Liver (tissue), 9 donors: ENCODE measurements around the gene HDAC10. TPM values are rescaled to one million over a fixed set of nuclear protein-coding genes. Genes with fewer than 3 reads are reported as not detected.

Experiments
- DNase-seq: peaks from one replicate; pipeline ENCODE4 v3.0.0-alpha.2; 2017; ENCODE audit warnings: low spot score
- H3K27ac ChIP-seq, 2 donors: one replicate each; pipeline ENCODE4 v1.7.0; 2013; ENCODE audit warnings: inconsistent platforms in 2 of 2, low read length in 2 of 2, control low read depth in 1 of 2, low read depth in 1 of 2, mild to moderate bottlenecking in 1 of 2
- H3K27me3 ChIP-seq, 4 donors: one replicate each; pipeline versions ENCODE4 v1.6.1 to v1.7.0; 2013; ENCODE audit warnings: low read length in 3 of 4, inconsistent platforms in 1 of 4, mild to moderate bottlenecking in 1 of 4, moderate library complexity in 1 of 4; ENCODE audit not compliant: control insufficient read depth in 4 of 4, insufficient read depth in 4 of 4
- H3K36me3 ChIP-seq, 4 donors: one replicate each; pipeline versions ENCODE4 v1.6.1 to v1.7.0; 2013; ENCODE audit warnings: low read length in 3 of 4, mild to moderate bottlenecking in 3 of 4, low read depth in 1 of 4, moderate library complexity in 1 of 4; ENCODE audit not compliant: control insufficient read depth in 4 of 4, insufficient read depth in 3 of 4
- H3K4me1 ChIP-seq, 4 donors: one replicate each; pipeline versions ENCODE4 v1.6.1 to v1.7.0; 2013; ENCODE audit warnings: low read length in 3 of 4, mild to moderate bottlenecking in 3 of 4, moderate library complexity in 1 of 4; ENCODE audit not compliant: control insufficient read depth in 4 of 4, insufficient read depth in 4 of 4
- H3K4me3 ChIP-seq, 3 donors: one replicate each; pipeline versions ENCODE4 v1.6.1 to v1.7.0; 2013; ENCODE audit warnings: low read length in 3 of 3, control low read depth in 1 of 3, low read depth in 1 of 3, mild to moderate bottlenecking in 1 of 3
- H3K9ac ChIP-seq, 2 donors: one replicate each; pipeline ENCODE4 v1.7.0; 2013; ENCODE audit warnings: low read length in 2 of 2, mild to moderate bottlenecking in 2 of 2, moderate library complexity in 2 of 2, control low read depth in 1 of 2, low read depth in 1 of 2
- H3K9me3 ChIP-seq, 4 donors: one replicate each; pipeline versions ENCODE4 v1.6.1 to v1.7.0; 2013; ENCODE audit warnings: low read length in 3 of 4; ENCODE audit not compliant: control insufficient read depth in 4 of 4
- ATF3 ChIP-seq: IDR thresholded peaks from 2 replicates; pipeline ENCODE4 v1.6.1; 2016; ENCODE audit warnings: antibody characterized with exemption
- CTCF ChIP-seq: fragments of 150-350 bp; IDR thresholded peaks from 2 replicates; pipeline ENCODE4 v1.5.1; 2017; ENCODE audit warnings: improper control_type of control experiment, low read depth, low read length; ENCODE audit not compliant: missing input control
- FOXA1 ChIP-seq: IDR thresholded peaks from 2 replicates; pipeline ENCODE4 v1.6.1; 2016; ENCODE audit warnings: antibody characterized with exemption
- FOXA2 ChIP-seq: IDR thresholded peaks from 2 replicates; pipeline ENCODE4 v1.6.1; 2016; ENCODE audit warnings: antibody characterized with exemption
- GABPA ChIP-seq, 2 donors: IDR thresholded peaks in 1 of 2; conservative IDR thresholded peaks in 1 of 2; 2 replicates each; pipeline ENCODE4 v1.6.1; 2016; ENCODE audit warnings: antibody characterized with exemption in 2 of 2, mild to moderate bottlenecking in 1 of 2, moderate library complexity in 1 of 2
- HNF4A ChIP-seq, 2 donors: conservative IDR thresholded peaks; 2 replicates each; pipeline ENCODE4 v1.6.1; 2016; ENCODE audit warnings: antibody characterized with exemption in 2 of 2, mild to moderate bottlenecking in 2 of 2
- HNF4G ChIP-seq: IDR thresholded peaks from 2 replicates; pipeline ENCODE4 v1.6.1; 2016; ENCODE audit warnings: antibody characterized with exemption
- JUND ChIP-seq, 2 donors: IDR thresholded peaks; 2 replicates each; pipeline ENCODE4 v1.6.1; 2016; ENCODE audit warnings: antibody characterized with exemption in 2 of 2
- MAX ChIP-seq: IDR thresholded peaks from 2 replicates; pipeline ENCODE4 v1.6.1; 2016; ENCODE audit warnings: antibody characterized with exemption
- NR2F2 ChIP-seq: IDR thresholded peaks from 2 replicates; pipeline ENCODE4 v1.6.1; 2016; ENCODE audit warnings: antibody characterized with exemption
- REST ChIP-seq: IDR thresholded peaks from 2 replicates; pipeline ENCODE4 v1.6.1; 2016; ENCODE audit warnings: antibody characterized with exemption, mild to moderate bottlenecking
- SP1 ChIP-seq: IDR thresholded peaks from 2 replicates; pipeline ENCODE4 v1.6.1; 2018; ENCODE audit warnings: antibody characterized with exemption, mild to moderate bottlenecking
- YY1 ChIP-seq: IDR thresholded peaks from 2 replicates; pipeline ENCODE4 v1.6.1; 2016; ENCODE audit warnings: antibody characterized with exemption, mild to moderate bottlenecking
- ZBTB33 ChIP-seq: IDR thresholded peaks from 2 replicates; pipeline ENCODE4 v1.6.1; 2016; ENCODE audit warnings: antibody characterized with exemption
- WGBS: extraction: QIAGEN DNeasy Blood & Tissue Kit; methylation state at CpG from one replicate; pipeline ENCODE4 v1.1.7; 2013; 5-methylcytosine and 5-hydroxymethylcytosine counted together
- polyA plus RNA-seq, 2 donors: library from polyadenylated mRNA; stranded (reverse) in 1 of 2; unstranded in 1 of 2; fragments of 200-250 nt in 1 of 2; fragments of >200 nt in 1 of 2; fragmentation: Nextera tagmentation in 1 of 2; extraction: Ambion mirVana in 1 of 2; gene quantifications; one replicate each; pipeline versions ENCODE4 v1.2.1 to v1.2.3, GENCODE V29; 2013 to 2015
- total RNA-seq, 2 donors: library from RNA; depleted of rRNA; stranded (reverse); fragments of >200 nt; gene quantifications; one replicate each; pipeline ENCODE4 v1.2.3, GENCODE V29; 2014
- donor health status: healthy.
- donor health status: healthy.
- donor health status: healthy.
- donor health status: healthy.
- donor health status: healthy.

The HDAC10 gene
- total and polyA plus RNA-seq, 4 donors: 6.2 to 18.2 (median 13.6) TPM

GRCh38 chr22:50289151-50289941 is 38.3 kb upstream of the HDAC10 start (continued):
- TF ChIP-seq CTCF: no peak

GRCh38 chr22:50287731-50288130 is 36.7 kb upstream of the HDAC10 start:
- H3K27me3 ChIP-seq: no peaks in the 10 kb centered on the region
- H3K27ac ChIP-seq: no peak overlapping the region
- no peak for TF ChIP-seq HNF4G
- TF ChIP-seq FOXA2: no peak
- TF ChIP-seq SP1: no peak
- no peak for TF ChIP-seq GABPA (IDR thresholded peaks at IDR 0.05 in 1 of 2, conservative IDR thresholded peaks at IDR 0.05 in 1 of 2)
- no peak for TF ChIP-seq MAX
- TF ChIP-seq ATF3: no peak
- H3K4me1 ChIP-seq: peaks cover 5 to 14% (median 6%) of the 10 kb centered on the region in 4 donors
- no peak for DNase-seq
- no peak overlapping the region for H3K4me3 ChIP-seq
- no peak overlapping the region for H3K9ac ChIP-seq
- H3K9me3 ChIP-seq: no peaks in the 10 kb centered on the region
- WGBS: 96% methylated on average over 31 of the region's 31 CpGs
- H3K36me3 ChIP-seq: peaks cover 14 to 60% (median 27%) of the 10 kb centered on the region in 4 donors

GRCh38 chr22:50286701-50287318 is 35.7 kb upstream of the HDAC10 start:
- Histone ChIP-seq H3K4me1 (peaks cover 0 to 8% (median 0%) of the 10 kb centered on the region in 4 donors), H3K27ac (no peak overlapping the region), H3K9me3 (no peaks in the 10 kb centered on the region), H3K9ac (no peak overlapping the region), H3K4me3 (no peak overlapping the region), H3K27me3 (no peaks in the 10 kb centered on the region), H3K36me3 (peaks cover 14 to 69% (median 30%) of the 10 kb centered on the region in 4 donors)
- 93% methylated on average over 40 of the region's 40 CpGs for WGBS
- no peak for DNase-seq
- TF ChIP-seq JUND (IDR thresholded peaks at IDR 0.05): no peak

GRCh38 chr22:50286275-50286674 is 35.2 kb upstream of the HDAC10 start:
- Histone ChIP-seq H3K27me3 (no peaks in the 10 kb centered on the region), H3K4me3 (no peak overlapping the region), H3K9me3 (no peaks in the 10 kb centered on the region), H3K4me1 (peaks cover 0 to 3% (median 0%) of the 10 kb centered on the region in 4 donors), H3K9ac (no peak overlapping the region), H3K36me3 (peaks cover 14 to 74% (median 34%) of the 10 kb centered on the region in 4 donors), H3K27ac (no peak overlapping the region)
- WGBS: 93% methylated on average over 21 of the region's 21 CpGs
- DNase-seq: no peak
- TF ChIP-seq REST: no peak
- no peak for TF ChIP-seq YY1
- TF ChIP-seq GABPA (IDR thresholded peaks at IDR 0.05 in 1 of 2, conservative IDR thresholded peaks at IDR 0.05 in 1 of 2): no peak
- no peak for TF ChIP-seq ZBTB33
- TF ChIP-seq NR2F2: no peak
- TF ChIP-seq SP1: no peak
- no peak for TF ChIP-seq FOXA1
- no peak for TF ChIP-seq HNF4A (conservative IDR thresholded peaks at IDR 0.05)
- no peak for TF ChIP-seq JUND (IDR thresholded peaks at IDR 0.05)
